ENCODE data around the gene SNAI1. TPM values are rescaled to one million over a fixed set of nuclear protein-coding genes. Genes with fewer than 3 reads are reported as not detected.
"Not testable (repeated sequence)": the region's sequence is repeated elsewhere in the genome, so short reads cannot be mapped to it uniquely, and the experiment has no call there.

The SNAI1 gene
- total RNA-seq, 1 donor = 2.7 TPM

DNA sequence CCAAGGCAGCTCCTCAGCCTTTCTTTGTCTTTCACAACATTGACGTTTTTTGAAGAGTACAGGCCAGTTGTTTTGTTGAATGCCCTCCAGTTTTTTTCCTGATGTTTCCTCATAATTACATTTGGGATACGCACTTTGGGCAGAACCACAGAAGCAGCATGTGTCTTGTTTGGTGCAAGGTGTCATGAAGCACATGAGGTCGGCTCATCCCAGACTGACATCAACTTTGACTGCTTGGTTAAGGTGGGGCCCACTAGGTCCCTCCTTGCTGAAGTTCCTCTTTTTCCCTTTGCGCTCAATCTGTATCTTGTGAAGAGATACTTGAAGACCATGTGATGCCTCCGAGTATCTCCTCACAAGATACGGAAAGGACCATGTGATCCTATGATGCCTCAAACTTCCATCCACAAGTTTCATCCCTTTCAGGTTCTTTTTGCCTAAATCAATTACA lies 10.5 kb downstream of the SNAI1 start:
- DNase-seq (ENCODE audit: low read depth) = no peak
- H3K4me3 ChIP-seq (ENCODE audit: low read depth, low read length) = no peak overlapping the region
- TF ChIP-seq, protein P1, sequence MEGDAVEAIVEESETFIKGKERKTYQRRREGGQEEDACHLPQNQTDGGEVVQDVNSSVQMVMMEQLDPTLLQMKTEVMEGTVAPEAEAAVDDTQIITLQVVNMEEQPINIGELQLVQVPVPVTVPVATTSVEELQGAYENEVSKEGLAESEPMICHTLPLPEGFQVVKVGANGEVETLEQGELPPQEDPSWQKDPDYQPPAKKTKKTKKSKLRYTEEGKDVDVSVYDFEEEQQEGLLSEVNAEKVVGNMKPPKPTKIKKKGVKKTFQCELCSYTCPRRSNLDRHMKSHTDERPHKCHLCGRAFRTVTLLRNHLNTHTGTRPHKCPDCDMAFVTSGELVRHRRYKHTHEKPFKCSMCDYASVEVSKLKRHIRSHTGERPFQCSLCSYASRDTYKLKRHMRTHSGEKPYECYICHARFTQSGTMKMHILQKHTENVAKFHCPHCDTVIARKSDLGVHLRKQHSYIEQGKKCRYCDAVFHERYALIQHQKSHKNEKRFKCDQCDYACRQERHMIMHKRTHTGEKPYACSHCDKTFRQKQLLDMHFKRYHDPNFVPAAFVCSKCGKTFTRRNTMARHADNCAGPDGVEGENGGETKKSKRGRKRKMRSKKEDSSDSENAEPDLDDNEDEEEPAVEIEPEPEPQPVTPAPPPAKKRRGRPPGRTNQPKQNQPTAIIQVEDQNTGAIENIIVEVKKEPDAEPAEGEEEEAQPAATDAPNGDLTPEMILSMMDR (IDR thresholded peaks at IDR 0.05; ENCODE audit: insufficient read depth, low read length) = no peak

DNA sequence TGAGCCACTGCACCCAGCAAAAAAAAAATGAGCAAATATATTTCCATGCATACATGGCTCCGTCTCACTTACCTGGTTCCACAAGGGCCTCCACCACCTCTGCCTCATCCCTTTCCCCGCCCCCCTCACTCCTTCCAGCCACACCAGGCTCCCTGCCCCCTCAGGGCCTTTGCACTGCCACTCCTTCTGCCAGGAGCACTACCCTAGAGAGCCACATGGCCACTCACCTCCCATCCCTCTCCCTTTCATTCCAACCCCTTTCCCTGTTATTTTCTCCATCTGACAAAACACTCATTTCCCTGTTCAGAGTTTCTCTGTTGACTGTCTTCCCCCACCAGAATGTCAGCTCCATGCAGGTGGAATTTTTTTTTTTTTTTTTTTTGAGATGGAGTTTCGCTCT lies 12.8 kb downstream of the SNAI1 start:
- DNase-seq (ENCODE audit: low read depth) = no peak
- H3K4me3 ChIP-seq (ENCODE audit: low read depth, low read length) = no peak overlapping the region
- TF ChIP-seq, protein P1 (IDR thresholded peaks at IDR 0.05; ENCODE audit: insufficient read depth, low read length) = no peak

DNA sequence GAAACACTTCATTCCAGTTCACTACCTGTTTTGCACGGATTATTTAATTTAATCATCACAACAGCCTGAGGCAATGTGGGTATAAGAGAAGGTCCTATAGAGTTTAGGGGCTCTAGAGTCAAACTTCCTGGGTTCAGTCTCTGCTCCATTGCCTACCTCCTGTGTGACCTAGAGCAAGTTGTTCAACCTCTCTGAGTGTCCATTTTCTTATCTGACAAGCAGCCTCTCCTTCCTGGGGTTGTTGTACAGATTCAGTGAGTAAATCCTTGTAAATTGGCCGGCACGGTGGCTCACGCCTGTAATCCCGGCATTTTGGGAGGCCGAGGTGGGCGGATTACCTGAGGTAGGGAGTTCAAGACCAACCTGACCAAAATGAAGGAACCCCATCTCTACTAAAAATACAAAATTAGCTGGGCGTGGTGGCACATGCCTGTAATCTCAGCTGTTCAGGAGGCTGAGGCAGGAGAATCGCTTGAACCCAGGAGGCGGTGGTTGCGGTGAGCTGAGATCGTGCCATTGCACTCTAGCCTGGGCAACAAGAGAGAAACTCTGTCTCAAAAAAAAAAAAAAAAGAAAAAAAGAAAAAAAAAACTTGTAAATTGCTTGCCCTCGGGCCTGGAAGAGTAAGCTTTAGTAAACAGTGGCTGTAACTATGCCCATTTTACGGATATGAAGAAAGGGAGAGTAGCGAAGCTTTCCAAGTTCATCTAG lies 15.9 kb downstream of the SNAI1 start:
- not testable (repeated sequence) for DNase-seq (ENCODE audit: low read depth); H3K4me3 ChIP-seq (ENCODE audit: low read depth, low read length)

DNA sequence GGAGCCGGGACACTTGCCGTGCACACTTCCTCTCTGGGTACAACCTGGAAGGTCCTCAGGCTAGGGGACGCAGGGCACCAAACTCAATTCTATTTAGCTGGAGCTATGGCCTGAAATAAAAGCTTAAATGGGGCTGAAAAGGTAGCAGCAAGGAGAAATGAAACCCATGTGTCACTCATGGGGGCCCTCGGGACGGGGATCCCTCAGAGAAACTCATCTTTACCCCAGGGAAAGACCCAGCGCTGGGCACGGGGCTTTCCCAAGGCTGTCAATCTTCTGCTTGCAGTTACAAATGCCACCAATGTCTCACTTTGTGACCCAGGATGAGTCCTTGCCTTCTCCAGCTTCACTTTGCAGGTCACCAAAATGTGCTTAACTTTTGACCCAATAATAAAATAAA lies 16.5 kb downstream of the SNAI1 start:
- no peak overlapping the region for H3K4me3 ChIP-seq (ENCODE audit: low read depth, low read length)
- DNase-seq (ENCODE audit: low read depth) = no peak
- TF ChIP-seq, protein P1 (IDR thresholded peaks at IDR 0.05; ENCODE audit: insufficient read depth, low read length) = no peak

DNA sequence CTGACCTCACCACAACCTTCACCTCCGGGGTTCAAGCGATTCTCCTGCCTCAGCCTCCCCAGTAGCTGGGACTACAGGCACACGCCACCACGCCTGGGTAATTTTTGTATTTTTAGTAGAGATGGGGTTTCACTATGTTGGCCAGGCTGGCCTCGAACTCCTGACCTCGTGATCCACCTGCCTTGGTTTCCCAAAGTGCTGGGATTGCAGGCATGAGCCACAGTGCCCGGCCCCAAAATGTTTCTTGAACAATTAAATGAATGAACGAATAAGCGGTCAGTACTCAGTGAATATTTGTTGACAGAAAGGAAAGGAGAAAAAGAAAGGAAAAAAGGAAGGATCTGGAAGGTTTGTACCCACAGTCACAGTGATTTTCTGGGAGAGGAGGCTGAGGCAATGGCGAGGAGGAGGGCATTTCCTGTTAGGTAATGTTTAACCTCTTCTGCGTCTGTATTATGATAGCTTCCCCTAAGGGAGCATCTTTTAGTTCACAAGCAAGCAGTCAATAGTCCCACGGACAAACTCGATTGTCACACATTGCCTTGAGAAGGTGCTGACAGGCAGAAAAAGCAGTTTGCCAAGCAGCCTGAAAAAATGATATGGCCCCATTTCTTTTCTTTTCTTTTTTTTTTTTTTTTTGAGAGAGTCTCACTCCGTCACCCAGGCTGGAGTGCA lies 17.9 kb downstream of the SNAI1 start:
- not testable (repeated sequence) for DNase-seq (ENCODE audit: low read depth); H3K4me3 ChIP-seq (ENCODE audit: low read depth, low read length)

DNA sequence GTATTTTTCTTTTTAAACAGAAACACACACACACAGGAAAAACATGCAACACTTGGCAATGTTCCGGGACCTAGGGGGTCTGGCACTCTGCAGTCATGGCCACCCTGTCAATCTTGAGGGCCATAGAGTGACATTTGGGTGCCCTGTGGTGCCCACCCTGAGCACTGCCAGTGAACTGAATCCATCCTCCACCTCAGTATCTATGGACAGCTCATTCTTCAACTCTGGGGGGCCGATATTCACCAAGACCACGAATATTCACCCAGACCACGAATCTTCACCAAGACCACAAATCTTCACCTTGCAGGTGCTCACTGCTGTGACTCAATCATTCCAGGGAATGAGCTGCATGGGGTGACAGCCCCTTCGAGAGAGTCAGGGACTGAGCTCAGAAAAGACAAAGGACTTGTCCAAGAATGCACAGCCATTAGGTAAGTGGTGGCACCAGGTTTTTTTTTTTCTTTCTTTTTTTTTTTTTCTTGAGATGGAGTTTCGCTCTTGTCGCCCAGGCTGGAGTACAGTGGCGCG lies 19.1 kb downstream of the SNAI1 start:
- DNase-seq (ENCODE audit: low read depth) = no peak
- TF ChIP-seq, protein P1 (IDR thresholded peaks at IDR 0.05; ENCODE audit: insufficient read depth, low read length) = no peak
- no peak overlapping the region for H3K4me3 ChIP-seq (ENCODE audit: low read depth, low read length)

DNA sequence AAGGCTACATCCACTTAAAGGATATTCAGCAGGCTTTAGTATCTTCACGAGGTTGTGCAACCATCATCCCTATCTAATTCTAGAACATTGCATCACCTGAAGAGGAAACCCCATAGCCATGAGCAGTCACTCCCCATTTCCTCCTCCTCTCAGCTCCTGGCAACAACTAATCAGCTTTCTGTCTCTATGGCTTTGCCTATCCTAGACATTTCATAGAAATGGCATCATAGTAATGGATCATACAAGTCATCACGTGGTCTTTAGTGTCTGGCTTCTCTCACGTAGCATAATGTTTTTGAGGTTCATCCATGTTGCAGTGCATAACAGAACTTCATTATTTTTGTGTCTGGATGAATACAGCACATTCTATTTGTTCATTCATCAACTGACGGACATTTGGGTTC lies 20.5 kb downstream of the SNAI1 start:
- TF ChIP-seq, protein P1 (IDR thresholded peaks at IDR 0.05; ENCODE audit: insufficient read depth, low read length) = no peak
- DNase-seq (ENCODE audit: low read depth) = peak; percentile 97
- no peak overlapping the region for H3K4me3 ChIP-seq (ENCODE audit: low read depth, low read length)
